Measurements from ENCODE around the gene IGSF23. TPM values are rescaled to one million over a fixed set of nuclear protein-coding genes. Genes with fewer than 3 reads are reported as not detected.
A peak's percentile ranks its signal among the peaks of the same experiment; 100 is the strongest.
"Not testable (repeated sequence)": the region's sequence is repeated elsewhere in the genome, so short reads cannot be mapped to it uniquely, and the experiment has no call there.

The IGSF23 gene
- total RNA-seq, 1 donor from 2014 or later, result not detected

DNA sequence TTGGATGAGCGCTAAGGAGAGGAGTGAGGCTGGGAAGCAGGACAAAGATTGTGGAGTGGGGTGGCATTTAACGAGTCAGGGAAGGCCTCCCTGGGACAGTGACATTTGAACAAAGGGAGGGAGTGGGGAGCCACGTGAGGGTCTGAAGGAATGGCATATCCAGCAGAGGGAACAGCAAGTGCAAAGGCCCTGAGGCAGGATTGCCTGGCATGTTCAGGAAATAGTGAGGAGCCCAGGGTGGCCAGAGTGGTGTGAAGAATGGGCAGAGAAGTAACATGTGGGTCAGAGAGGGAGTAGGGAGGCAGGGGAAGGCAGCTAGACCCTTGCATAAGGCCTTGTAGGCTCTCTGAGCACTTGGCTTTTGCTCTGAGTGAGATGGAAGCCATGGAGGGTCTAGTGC, 15.4 kb downstream of the IGSF23 start:
- Mint-ChIP-seq H3K27ac (no peak overlapping the region), H3K4me1 (no peaks in the 10 kb centered on the region), H3K27me3 (peaks cover 2% of the 10 kb centered on the region), H3K36me3 (ENCODE audit: low read depth) (no peaks in the 10 kb centered on the region), H3K9me3 (peaks cover 4% of the 10 kb centered on the region), H3K4me3 (no peak overlapping the region)
- intact Hi-C loops (cut with micrococcal nuclease), result no loop called here
- no peak for DNase-seq

DNA sequence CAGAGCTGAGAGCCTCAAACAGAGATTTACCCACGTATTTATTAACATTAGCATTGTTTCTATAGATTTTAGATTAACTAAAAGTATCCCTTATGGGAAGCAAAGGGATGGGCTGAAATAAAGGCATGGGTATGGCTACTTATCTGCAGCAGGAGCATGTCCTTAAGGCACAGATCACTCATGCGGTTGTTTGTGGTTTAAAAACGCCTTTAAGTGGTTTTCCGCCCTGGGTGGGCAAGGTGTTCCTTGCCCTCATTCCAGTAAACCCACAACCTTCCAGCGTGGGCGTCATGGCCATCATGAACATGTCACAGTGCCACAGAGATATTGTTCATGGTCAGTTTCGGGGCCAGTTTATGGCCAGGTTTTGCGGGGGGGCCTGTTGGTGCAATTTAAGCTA, 18.2 kb downstream of the IGSF23 start:
- H3K4me3 Mint-ChIP-seq; DNase-seq; H3K36me3 Mint-ChIP-seq (ENCODE audit: low read depth); H3K27ac Mint-ChIP-seq; intact Hi-C loops (cut with micrococcal nuclease); H3K4me1 Mint-ChIP-seq; H3K27me3 Mint-ChIP-seq; H3K9me3 Mint-ChIP-seq: not testable (repeated sequence)

DNA sequence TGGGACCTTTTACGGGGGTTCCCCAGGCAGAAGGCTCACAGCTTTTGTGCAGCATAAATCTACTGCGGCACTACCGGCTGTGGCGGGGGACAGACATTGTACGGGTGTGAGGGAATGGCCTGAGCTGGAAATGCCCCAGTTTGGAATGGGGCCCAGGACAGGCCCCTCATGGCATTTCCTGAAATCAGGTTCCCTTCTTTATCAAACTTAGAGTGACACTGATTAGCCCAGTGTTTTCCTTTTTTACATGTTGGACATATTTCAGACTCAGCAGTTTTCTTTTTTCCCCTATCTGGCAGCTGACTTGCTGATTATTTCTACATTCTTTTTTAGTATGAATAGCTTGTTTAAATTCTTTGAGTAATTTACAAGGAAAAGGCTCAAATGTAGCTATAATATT, 20.7 kb downstream of the IGSF23 start:
- H3K9me3 Mint-ChIP-seq; intact Hi-C loops (cut with micrococcal nuclease): not testable (repeated sequence)

DNA sequence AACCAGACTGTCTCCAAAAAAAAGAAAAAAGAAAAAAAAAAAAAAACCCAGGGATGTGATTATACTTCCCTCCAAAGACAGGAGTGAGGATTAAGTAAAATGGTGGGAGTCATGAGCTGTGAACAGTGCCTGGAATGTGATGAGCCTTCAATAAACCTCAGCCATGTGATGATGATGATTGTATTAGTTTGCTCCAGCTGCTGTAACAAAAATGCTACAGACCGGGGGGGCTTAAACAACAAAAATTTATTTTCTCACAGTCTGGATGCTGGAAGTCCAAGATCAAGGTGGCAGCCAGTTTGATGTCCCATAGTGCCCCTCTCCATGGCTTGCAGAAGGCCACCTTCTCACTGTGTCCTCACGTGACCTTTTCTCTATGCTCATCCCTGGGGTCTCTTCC, 21.4 kb downstream of the IGSF23 start:
- no peak overlapping the region for H3K27ac Mint-ChIP-seq

More for the DNA sequence above, 20.7 kb downstream of the IGSF23 start:
- H3K27ac Mint-ChIP-seq; H3K4me3 Mint-ChIP-seq; H3K4me1 Mint-ChIP-seq; DNase-seq; H3K36me3 Mint-ChIP-seq (ENCODE audit: low read depth); H3K27me3 Mint-ChIP-seq: not testable (repeated sequence)

DNA sequence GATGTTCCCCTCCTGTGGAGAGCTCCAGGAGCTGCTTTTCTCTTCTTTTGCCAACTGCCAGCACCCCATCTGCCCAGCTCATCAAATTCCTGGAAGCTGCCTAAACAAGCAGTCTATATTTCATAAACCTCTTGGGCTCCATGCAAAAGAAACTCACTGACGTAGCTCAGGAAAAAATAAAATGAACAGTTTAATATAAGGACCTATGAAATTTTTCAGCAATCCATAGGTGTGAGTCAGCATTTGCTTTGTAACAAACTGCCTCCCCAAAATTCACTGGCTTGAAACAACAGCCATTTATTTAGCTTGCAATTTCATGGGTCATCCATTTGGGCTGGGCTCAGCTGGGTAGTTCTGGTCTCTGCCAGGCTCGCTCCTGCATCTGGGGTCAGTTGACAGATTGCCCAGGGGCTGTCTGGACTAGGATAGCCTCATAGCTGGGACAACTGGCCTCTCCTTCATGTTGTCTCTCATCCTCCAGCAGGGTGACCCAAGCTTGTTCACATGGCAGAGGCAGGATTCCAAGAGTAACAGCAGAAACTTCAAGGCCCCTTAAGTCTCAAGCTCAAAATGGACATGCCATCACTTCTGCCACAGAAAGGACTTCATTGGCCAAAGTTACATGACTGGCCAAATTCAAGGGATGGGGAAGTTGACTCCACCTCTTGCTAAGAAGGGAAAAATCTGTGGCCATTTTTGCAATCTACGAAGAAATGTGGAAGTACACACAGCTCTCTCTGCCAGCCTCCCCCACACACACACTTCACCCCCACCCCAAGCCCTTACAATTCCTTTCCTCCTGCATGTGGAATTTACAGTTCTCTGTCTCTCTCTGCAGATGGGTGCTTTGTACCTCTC, 22.4 kb downstream of the IGSF23 start:
- no peak overlapping the region for H3K4me3 Mint-ChIP-seq
- peaks cover 6% of the 10 kb centered on the region for H3K27me3 Mint-ChIP-seq
- H3K9me3 Mint-ChIP-seq, result no peaks in the 10 kb centered on the region
- intact Hi-C loops (cut with micrococcal nuclease), result no loop called here
- no peaks in the 10 kb centered on the region for H3K36me3 Mint-ChIP-seq (ENCODE audit: low read depth)
- no peak overlapping the region for H3K27ac Mint-ChIP-seq
- no peak for DNase-seq
- H3K4me1 Mint-ChIP-seq, result no peaks in the 10 kb centered on the region

More for the DNA sequence above, 21.4 kb downstream of the IGSF23 start:
- Mint-ChIP-seq H3K36me3 (ENCODE audit: low read depth) (no peaks in the 10 kb centered on the region), H3K4me1 (no peaks in the 10 kb centered on the region), H3K27me3 (peaks cover 6% of the 10 kb centered on the region), H3K9me3 (no peaks in the 10 kb centered on the region), H3K4me3 (no peak overlapping the region)
- intact Hi-C loops (cut with micrococcal nuclease), result no loop called here
- DNase-seq, result no peak

DNA sequence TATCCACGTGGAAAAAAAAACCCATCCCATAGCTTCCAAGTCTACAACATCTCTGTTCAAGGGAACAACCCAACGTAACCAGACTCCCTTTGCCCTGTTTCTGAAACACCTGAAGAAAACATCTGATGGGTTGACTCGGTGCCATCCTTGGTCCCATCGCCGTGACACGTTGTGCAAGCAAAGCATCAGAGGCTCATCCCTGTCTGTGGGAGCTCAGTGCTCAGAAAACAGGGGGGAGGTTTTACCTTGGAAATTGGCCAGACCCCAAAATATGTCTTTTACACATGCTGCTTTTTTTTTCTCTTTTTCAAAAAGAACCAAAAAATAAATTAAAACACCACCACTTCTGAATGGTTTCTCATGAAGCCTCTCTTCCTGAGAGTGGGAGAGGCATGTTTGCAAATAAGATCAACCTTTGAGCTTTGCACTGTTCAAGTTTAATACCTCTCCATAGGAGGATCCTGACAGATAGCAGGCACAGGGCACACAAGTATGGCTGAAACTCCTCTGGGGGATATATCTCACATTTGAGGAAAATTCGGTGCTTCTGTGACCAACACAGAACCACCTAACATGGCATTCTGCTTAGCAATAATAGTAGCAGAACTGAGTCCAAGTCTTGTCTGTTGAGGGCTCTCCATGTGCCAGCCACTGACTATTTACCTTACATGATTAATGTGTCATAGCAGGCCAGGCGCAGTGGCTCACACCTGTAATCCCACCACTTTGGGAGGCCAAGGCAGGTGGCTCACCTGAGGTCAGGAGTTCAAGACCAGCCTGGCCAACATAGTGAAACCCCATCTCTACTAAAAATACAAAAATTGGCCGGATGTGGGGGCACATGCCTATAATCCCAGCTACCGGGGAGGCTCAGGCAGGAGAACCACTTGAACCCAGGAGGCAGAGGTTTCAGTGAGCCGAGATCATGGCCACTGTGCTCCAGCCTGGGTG, 23.4 kb downstream of the IGSF23 start:
- no peaks in the 10 kb centered on the region for H3K36me3 Mint-ChIP-seq (ENCODE audit: low read depth)
- no peak for DNase-seq
- H3K4me1 Mint-ChIP-seq, result no peaks in the 10 kb centered on the region
- H3K27me3 Mint-ChIP-seq, result peaks cover 7% of the 10 kb centered on the region
- H3K9me3 Mint-ChIP-seq, result no peaks in the 10 kb centered on the region
- intact Hi-C loops (cut with micrococcal nuclease), result no loop called here
- no peak overlapping the region for H3K27ac Mint-ChIP-seq
- no peak overlapping the region for H3K4me3 Mint-ChIP-seq

DNA sequence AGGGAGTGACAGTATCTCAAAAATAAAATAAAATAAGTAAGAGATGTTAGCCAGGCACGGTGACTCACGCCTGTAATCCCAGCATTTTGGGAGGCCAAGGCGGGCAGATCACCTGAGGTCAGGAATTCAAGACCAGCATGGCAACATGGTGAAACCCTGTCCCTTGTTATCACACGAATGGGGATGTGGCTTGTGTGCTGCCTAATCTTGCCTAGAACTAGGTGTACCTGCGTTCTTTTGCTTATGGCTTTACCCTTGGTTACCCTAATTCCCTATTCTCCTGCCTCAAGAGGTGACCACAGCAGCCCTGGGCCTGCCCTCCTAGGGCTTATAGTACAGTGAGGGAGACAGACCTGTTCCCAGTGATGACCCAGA, 24.0 kb downstream of the IGSF23 start:
- H3K27me3 Mint-ChIP-seq, result peaks cover 9% of the 10 kb centered on the region
- H3K4me1 Mint-ChIP-seq, result no peaks in the 10 kb centered on the region
- intact Hi-C loops (cut with micrococcal nuclease), result no loop called here
- H3K36me3 Mint-ChIP-seq (ENCODE audit: low read depth), result no peaks in the 10 kb centered on the region
- no peak overlapping the region for H3K27ac Mint-ChIP-seq
- no peak for DNase-seq
- H3K9me3 Mint-ChIP-seq, result no peaks in the 10 kb centered on the region
- H3K4me3 Mint-ChIP-seq, result no peak overlapping the region

DNA sequence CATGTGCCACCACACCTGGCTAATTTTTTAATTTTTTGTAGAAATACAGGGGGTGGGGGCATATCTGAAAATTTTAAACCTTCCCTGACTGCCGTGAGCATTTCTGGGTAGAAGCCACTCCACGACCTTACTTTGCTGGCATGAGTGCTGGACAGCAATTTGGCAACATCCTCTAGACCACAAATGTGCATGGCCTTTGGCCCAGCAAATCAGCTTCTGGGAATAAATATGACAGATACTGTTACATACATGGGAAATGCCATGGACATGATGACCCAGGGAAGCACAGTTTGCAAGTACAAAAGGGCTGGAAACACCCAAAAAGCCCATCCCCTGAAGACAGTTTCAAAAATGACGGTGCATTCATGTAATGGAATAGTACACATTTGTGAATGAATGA, 27.2 kb downstream of the IGSF23 start:
- DNase-seq, result no peak
- no peak overlapping the region for H3K27ac Mint-ChIP-seq
- no peak overlapping the region for H3K4me3 Mint-ChIP-seq
- no peaks in the 10 kb centered on the region for H3K36me3 Mint-ChIP-seq (ENCODE audit: low read depth)
- H3K4me1 Mint-ChIP-seq, result no peaks in the 10 kb centered on the region
- intact Hi-C loops (cut with micrococcal nuclease), result no loop called here
- H3K27me3 Mint-ChIP-seq, result peaks cover 10% of the 10 kb centered on the region
- no peaks in the 10 kb centered on the region for H3K9me3 Mint-ChIP-seq

DNA sequence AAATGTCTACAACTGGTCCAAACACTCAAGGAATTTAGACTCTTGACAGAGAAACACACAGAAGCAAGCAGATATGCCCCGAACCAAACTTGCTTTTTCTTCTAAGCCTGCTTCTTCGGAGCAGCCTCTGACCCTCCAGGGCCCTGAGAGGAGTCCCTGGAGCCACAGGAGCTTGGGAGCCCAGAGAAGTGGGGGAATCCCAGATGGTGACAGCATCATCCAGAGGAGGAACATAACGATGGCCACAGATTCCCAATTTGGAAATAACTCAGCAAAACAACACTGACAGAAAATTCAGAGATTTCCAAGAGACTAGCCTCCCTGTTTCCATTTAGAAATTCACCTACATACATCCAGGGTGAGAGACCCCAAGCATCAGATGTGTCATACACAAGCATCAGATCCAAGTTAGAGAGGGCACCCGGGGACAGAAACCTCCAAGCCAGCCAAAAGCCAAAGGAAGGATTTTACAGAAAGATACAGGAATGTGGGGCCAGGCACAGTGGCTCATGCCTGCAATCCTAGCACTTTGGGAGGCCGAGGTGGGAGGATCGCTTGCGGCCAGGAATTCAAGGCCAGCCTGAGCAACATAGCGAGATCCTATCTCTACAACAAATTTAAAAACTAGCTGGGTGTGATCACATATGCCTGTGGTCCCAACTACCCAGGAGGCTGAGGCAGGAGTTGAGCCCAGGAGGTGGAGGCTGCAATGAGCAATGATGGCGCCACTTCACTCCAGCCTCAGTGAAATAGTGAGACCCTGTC, 28.3 kb downstream of the IGSF23 start:
- no peak for DNase-seq
- H3K27ac Mint-ChIP-seq, result no peak overlapping the region
- intact Hi-C loops (cut with micrococcal nuclease), result no loop called here
- H3K36me3 Mint-ChIP-seq (ENCODE audit: low read depth), result no peaks in the 10 kb centered on the region
- H3K4me3 Mint-ChIP-seq, result no peak overlapping the region
- H3K9me3 Mint-ChIP-seq, result no peaks in the 10 kb centered on the region
- H3K4me1 Mint-ChIP-seq, result no peaks in the 10 kb centered on the region
- H3K27me3 Mint-ChIP-seq, result peaks cover 10% of the 10 kb centered on the region

DNA sequence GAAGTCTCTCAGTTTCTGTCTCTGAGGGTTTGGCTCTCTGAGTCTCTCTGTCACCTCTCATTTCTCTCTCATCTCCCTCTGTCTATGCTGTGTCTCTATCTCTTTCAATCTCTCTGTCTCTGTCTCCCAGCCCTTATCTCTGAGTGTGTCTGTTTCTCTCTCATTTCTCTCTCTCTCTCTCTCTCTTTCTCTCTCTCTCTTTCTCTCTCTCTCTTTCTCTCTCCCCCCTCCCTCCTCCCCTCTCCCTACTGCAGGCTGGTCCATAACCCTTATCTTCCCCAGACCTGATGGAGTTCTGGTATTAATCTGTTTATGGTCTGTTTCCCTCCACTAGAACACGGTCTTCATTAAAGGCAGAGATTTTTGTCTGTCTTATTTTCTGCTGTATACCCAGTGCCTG, 29.0 kb downstream of the IGSF23 start:
- no peak for DNase-seq
- Mint-ChIP-seq H3K4me1 (no peaks in the 10 kb centered on the region), H3K36me3 (ENCODE audit: low read depth) (no peaks in the 10 kb centered on the region), H3K9me3 (no peaks in the 10 kb centered on the region), H3K27me3 (peaks cover 10% of the 10 kb centered on the region), H3K27ac (peak overlapping the region; percentile 8), H3K4me3 (no peak overlapping the region)
- intact Hi-C loops (cut with micrococcal nuclease), result no loop called here

DNA sequence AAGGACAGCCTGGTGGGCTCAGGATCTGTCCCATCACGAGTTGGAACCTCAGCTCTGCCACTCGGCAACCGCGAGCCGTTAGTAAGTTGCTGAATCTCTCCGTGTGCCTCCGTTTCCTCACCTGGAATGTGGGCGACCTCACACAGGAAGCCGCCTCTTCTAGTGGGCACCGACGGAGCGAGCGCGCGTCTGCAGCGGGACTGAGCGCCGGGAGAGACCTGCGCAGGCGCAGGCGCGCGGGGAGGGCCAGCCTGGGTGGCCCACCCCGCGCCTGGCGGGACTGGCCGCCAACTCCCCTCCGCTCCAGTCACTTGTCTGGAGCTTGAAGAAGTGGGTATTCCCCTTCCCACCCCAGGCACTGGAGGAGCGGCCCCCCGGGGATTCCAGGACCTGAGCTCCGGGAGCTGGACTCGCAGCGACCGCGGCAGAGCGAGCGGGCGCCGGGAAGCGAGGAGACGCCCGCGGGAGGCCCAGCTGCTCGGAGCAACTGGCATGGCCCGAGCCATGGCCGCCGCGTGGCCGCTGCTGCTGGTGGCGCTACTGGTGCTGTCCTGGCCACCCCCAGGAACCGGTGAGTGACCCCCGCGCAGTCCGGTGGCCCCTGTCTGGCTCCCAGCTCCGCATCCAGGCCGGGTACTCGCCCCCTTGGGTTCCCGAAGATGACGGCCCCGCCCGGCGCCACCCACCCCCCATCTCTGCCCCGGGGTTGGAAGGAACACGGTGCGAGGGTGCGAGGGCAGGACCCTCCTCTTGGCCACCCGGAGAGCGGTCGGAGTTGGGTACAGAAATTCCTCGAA, 30.4 kb downstream of the IGSF23 start, which contains the start of gene PVR:
PVR (plus strand) TSS at position 306 of the 797 bp plus-strand sequence; CDS start at position 493, 187 bp downstream.
- intact Hi-C loops (cut with micrococcal nuclease), result no loop called here
- Mint-ChIP-seq H3K27ac (no peak within 1 kb of the TSS), H3K4me1 (no peaks in the 10 kb centered on the region), H3K4me3 (peak within 1 kb of the TSS; percentile 86), H3K9me3 (no peaks in the 10 kb centered on the region), H3K27me3 (peaks cover 10% of the 10 kb centered on the region), H3K36me3 (ENCODE audit: low read depth) (no peaks in the 10 kb centered on the region)
- DNase-seq, result peak; percentile 72

DNA sequence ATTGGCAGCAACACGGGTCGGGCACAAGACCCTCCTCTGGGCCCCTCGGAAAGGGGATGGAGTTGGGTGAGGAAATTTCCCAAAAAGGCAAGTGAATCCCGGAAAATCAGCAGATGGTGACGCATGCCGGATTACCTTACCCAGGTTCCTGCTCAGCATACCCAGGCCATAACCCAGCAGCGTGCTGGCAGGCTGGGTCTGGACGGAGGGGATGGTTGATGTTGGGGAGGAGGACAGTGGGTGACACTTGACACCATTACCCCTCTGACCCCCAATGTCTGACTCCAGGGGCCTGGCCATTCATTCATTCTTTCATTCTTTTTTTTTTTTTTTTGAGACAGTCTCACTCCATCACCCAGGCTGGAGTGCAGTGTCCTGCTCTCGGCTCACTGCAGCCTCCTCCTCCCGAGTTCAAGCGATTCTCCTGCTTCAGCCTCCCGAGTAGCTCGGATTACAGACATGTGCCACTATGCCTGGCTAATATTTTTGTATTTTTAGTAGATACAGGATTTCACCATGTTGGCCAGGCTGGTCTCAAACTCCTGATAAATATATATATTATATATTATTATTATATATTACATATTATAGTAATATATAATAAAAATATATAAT, 31.1 kb downstream of the IGSF23 start:
- peaks cover 10% of the 10 kb centered on the region for H3K27me3 Mint-ChIP-seq
- intact Hi-C loops (cut with micrococcal nuclease), result no loop called here
- no peak overlapping the region for H3K27ac Mint-ChIP-seq
- no peaks in the 10 kb centered on the region for H3K4me1 Mint-ChIP-seq
- peak overlapping the region; percentile 86 for H3K4me3 Mint-ChIP-seq
- no peaks in the 10 kb centered on the region for H3K9me3 Mint-ChIP-seq
- DNase-seq, result no peak
- H3K36me3 Mint-ChIP-seq (ENCODE audit: low read depth), result no peaks in the 10 kb centered on the region
